Hematopoietic multipotent progenitor cell treated with erythropoietin and hydrocortisone succinate and interleukin-3 and kit ligand, for 17 days (in vitro differentiated cells): Measurements from ENCODE around the gene KIF5C.
"Not testable (repeated sequence)": the region's sequence is repeated elsewhere in the genome, so short reads cannot be mapped to it uniquely, and the experiment has no call there.

ENCODE experiments used
- DNase-seq: peaks from one replicate; pipeline ENCODE4 v3.0.0-alpha.2; 2015; ENCODE audit warnings: low spot score

Gene KIF5C

GRCh38 chr2:148874868-148875341 is at the start of gene KIF5C:
KIF5C (plus strand) TSS chr2:148875227; CDS start chr2:148875618, 391 bp downstream.
- DNase-seq: peak; percentile 40

GRCh38 chr2:148826791-148827190 is 48.2 kb upstream of the KIF5C start:
- no peak for DNase-seq

- no peak for DNase-seq
Observed at GRCh38 chr2:148828941-148829340, 46.1 kb upstream of the KIF5C start.

- DNase-seq: no peak
Observed at GRCh38 chr2:148829618-148830017, 45.4 kb upstream of the KIF5C start.

- no peak for DNase-seq
Observed at GRCh38 chr2:148832637-148833036, 42.4 kb upstream of the KIF5C start.

GRCh38 chr2:148842050-148842449 is 33.0 kb upstream of the KIF5C start:
- no peak for DNase-seq

- no peak for DNase-seq
Observed at GRCh38 chr2:148848146-148848545, 26.9 kb upstream of the KIF5C start.

GRCh38 chr2:148853458-148853857 is 21.6 kb upstream of the KIF5C start:
- DNase-seq: no peak

- DNase-seq: no peak
Observed at GRCh38 chr2:148860037-148860436, 15.0 kb upstream of the KIF5C start.

- DNase-seq: no peak
Observed at GRCh38 chr2:148861367-148861766, 13.7 kb upstream of the KIF5C start.

- DNase-seq: not testable (repeated sequence)
Observed at GRCh38 chr2:148862478-148862877, 12.5 kb upstream of the KIF5C start.

- DNase-seq: no peak
Observed at GRCh38 chr2:148865512-148865911, 9.5 kb upstream of the KIF5C start.

- DNase-seq: no peak
Observed at GRCh38 chr2:148866091-148866490, 8.9 kb upstream of the KIF5C start.

GRCh38 chr2:148867079-148867769 is 7.8 kb upstream of the KIF5C start:
- DNase-seq: no peak

- no peak for DNase-seq
Observed at GRCh38 chr2:148875387-148876051, 492 bp downstream of the KIF5C start.

- DNase-seq: no peak
Observed at GRCh38 chr2:148876202-148876594, 1.2 kb downstream of the KIF5C start.

GRCh38 chr2:148876595-148877402 is 1.8 kb downstream of the KIF5C start:
- no peak for DNase-seq

- DNase-seq: no peak
Observed at GRCh38 chr2:148877403-148877740, 2.3 kb downstream of the KIF5C start.

GRCh38 chr2:148880636-148881035 is 5.6 kb downstream of the KIF5C start:
- no peak for DNase-seq

GRCh38 chr2:148882051-148882450 is 7.0 kb downstream of the KIF5C start:
- no peak for DNase-seq

GRCh38 chr2:148885209-148885608 is 10.2 kb downstream of the KIF5C start:
- DNase-seq: no peak

- no peak for DNase-seq
Observed at GRCh38 chr2:148885988-148886387, 11.0 kb downstream of the KIF5C start.
